Progenitor cell of endocrine pancreas (in vitro differentiated cells): Measurements from ENCODE around the gene PM20D1. TPM values are rescaled to one million over a fixed set of nuclear protein-coding genes. Genes with fewer than 3 reads are reported as not detected.
"Not testable (repeated sequence)": the region's sequence is repeated elsewhere in the genome, so short reads cannot be mapped to it uniquely, and the experiment has no call there.

ENCODE experiments used
- DNase-seq: peaks from one replicate; pipeline ENCODE4 v3.0.0; 2021; ENCODE audit warnings: low spot score; ENCODE audit not compliant: unreplicated experiment
- H3K27ac Mint-ChIP-seq: 2 replicates; pipeline ENCODE4 v1.8.0; 2021; ENCODE audit warnings: mild to moderate bottlenecking, moderate library complexity, mixed read lengths
- H3K27me3 Mint-ChIP-seq: 2 replicates; pipeline ENCODE4 v1.8.0; 2021; ENCODE audit warnings: mixed read lengths
- H3K36me3 Mint-ChIP-seq: 2 replicates; pipeline ENCODE4 v1.8.0; 2022; ENCODE audit warnings: mixed read lengths; ENCODE audit not compliant: insufficient read depth
- H3K4me1 Mint-ChIP-seq: 2 replicates; pipeline ENCODE4 v1.8.0; 2021; ENCODE audit warnings: low read depth, mixed read lengths
- H3K4me3 Mint-ChIP-seq: 2 replicates; pipeline ENCODE4 v1.8.0; 2021; ENCODE audit warnings: low read depth, mild to moderate bottlenecking, moderate library complexity, mixed read lengths
- H3K9me3 Mint-ChIP-seq: 2 replicates; pipeline ENCODE4 v1.8.0; 2021; ENCODE audit warnings: low read depth, mixed read lengths
- CTCF ChIP-seq: fragments of 200-600 bp; sonication (generic); IDR thresholded peaks from one replicate; pipeline ENCODE4 v1.5.0; 2021; ENCODE audit warnings: antibody characterized with exemption, mild to moderate bottlenecking; ENCODE audit not compliant: unreplicated experiment
- total RNA-seq: library from RNA; stranded (reverse); gene quantifications from 2 replicates; pipeline ENCODE4 v1.2.1, GENCODE V29; 2021

Gene PM20D1
- total RNA-seq, 1 donor from 2014 or later = not detected

- Mint-ChIP-seq H3K4me1 (no peaks in the 10 kb centered on the region), H3K27me3 (no peaks in the 10 kb centered on the region), H3K36me3 (peaks cover 4% of the 10 kb centered on the region), H3K4me3 (no peak overlapping the region), H3K9me3 (peaks cover 9% of the 10 kb centered on the region), H3K27ac (no peak overlapping the region)
- TF ChIP-seq CTCF = no peak
- DNase-seq = no peak
Measured at GRCh38 chr1:205883792-205884191, 33.9 kb upstream of the PM20D1 start.

DNA sequence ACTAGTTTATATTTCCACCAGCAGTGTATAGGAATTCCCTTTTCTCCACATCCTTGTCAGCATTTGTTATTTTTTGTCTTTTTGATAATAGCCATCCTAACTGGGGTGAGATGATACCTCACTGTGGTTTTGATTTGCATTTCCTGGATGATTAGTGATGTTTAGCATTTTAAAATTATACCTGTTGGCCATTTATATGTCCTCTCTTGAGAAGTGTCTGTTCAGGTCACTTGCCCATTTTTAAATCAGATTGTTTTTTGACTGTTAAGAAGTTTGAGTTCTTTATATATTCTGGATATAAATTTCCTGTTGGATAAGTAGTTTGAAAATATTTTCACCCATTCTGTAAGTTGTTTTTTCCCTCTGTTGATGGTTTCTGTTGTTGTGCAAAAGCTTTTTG, 31.0 kb upstream of the PM20D1 start:
- H3K27ac Mint-ChIP-seq = no peak overlapping the region
- peaks cover 6% of the 10 kb centered on the region for H3K9me3 Mint-ChIP-seq
- H3K36me3 Mint-ChIP-seq = peaks cover 4% of the 10 kb centered on the region
- no peaks in the 10 kb centered on the region for H3K27me3 Mint-ChIP-seq
- no peak for DNase-seq
- H3K4me3 Mint-ChIP-seq = no peak overlapping the region
- no peaks in the 10 kb centered on the region for H3K4me1 Mint-ChIP-seq
- no peak for TF ChIP-seq CTCF

- no peak for DNase-seq
- Mint-ChIP-seq H3K4me3 (no peak overlapping the region), H3K9me3 (peaks cover 6% of the 10 kb centered on the region), H3K27ac (no peak overlapping the region), H3K36me3 (peaks cover 4% of the 10 kb centered on the region), H3K27me3 (no peaks in the 10 kb centered on the region), H3K4me1 (no peaks in the 10 kb centered on the region)
- no peak for TF ChIP-seq CTCF
Measured at GRCh38 chr1:205879974-205880373, 30.0 kb upstream of the PM20D1 start.

- H3K9me3 Mint-ChIP-seq = peaks cover 6% of the 10 kb centered on the region
- no peak overlapping the region for H3K4me3 Mint-ChIP-seq
- no peak for TF ChIP-seq CTCF
- H3K36me3 Mint-ChIP-seq = peaks cover 4% of the 10 kb centered on the region
- no peaks in the 10 kb centered on the region for H3K4me1 Mint-ChIP-seq
- DNase-seq = no peak
- H3K27me3 Mint-ChIP-seq = no peaks in the 10 kb centered on the region
- no peak overlapping the region for H3K27ac Mint-ChIP-seq
Measured at GRCh38 chr1:205878026-205878425, 28.1 kb upstream of the PM20D1 start.

- DNase-seq, H3K27me3 Mint-ChIP-seq, H3K27ac Mint-ChIP-seq, H3K9me3 Mint-ChIP-seq, H3K4me1 Mint-ChIP-seq, H3K4me3 Mint-ChIP-seq, H3K36me3 Mint-ChIP-seq: not testable (repeated sequence)
Measured at GRCh38 chr1:205873148-205873547, 23.2 kb upstream of the PM20D1 start.

- Mint-ChIP-seq H3K27me3 (no peaks in the 10 kb centered on the region), H3K4me1 (no peaks in the 10 kb centered on the region), H3K27ac (no peak overlapping the region), H3K4me3 (no peak overlapping the region), H3K36me3 (peaks cover 2% of the 10 kb centered on the region), H3K9me3 (no peaks in the 10 kb centered on the region)
- DNase-seq = no peak
- TF ChIP-seq CTCF = no peak
Measured at GRCh38 chr1:205870236-205870635, 20.3 kb upstream of the PM20D1 start.
